ENCODE measurements around the gene CIC. TPM values are rescaled to one million over a fixed set of nuclear protein-coding genes. Genes with fewer than 3 reads are reported as not detected.
A peak's percentile ranks its signal among the peaks of the same experiment; 100 is the strongest.

CIC gene
- total RNA-seq, 1 experiment from 2014 or later = 75.5 TPM

DNA sequence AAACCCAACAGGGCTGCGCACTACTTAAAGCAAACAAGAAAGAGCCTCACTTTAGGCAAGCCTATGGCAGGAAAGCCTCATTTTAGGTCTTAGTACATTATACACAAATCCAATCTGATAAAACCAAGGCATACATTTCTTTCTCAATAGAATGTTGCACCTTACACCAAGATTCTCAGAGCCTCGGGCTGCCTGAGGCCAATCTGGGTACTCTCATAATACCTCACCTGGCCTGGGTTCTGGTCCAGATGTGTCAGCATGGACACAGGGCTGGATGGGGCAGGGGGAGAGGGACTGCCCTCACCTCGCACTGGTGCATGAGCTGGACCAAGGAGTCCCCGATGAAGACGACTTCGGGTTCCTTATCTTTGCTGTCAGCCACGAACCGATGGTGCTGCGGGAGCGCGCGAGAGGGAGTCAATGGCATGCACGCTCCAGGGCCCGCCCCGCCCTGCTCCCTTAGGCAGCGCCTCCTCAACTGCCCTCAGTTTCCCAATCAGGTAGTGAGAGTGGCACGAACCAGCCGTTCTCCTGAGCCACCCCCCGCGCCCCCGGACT, 32.7 kb downstream of the CIC start, which contains the start of gene PRR19:
Gene PRR19 (plus strand): TSS at position 487 of the 558 bp plus-strand sequence. CDS start 7,453 bp downstream, outside the sequence.
- DNase-seq = no peak
- BruUV-seq (replicated peaks) = TSS peak; percentile 76
- peaks cover 13% of the 10 kb centered on the region for H3K4me1 Mint-ChIP-seq (ENCODE audit: low read depth, unreplicated experiment)
- H3K27me3 Mint-ChIP-seq (ENCODE audit: unreplicated experiment) = no peaks in the 10 kb centered on the region
- H3K4me3 Mint-ChIP-seq (ENCODE audit: low read depth, unreplicated experiment) = peak within 1 kb of the TSS; percentile 97
- TF ChIP-seq, protein P1, sequence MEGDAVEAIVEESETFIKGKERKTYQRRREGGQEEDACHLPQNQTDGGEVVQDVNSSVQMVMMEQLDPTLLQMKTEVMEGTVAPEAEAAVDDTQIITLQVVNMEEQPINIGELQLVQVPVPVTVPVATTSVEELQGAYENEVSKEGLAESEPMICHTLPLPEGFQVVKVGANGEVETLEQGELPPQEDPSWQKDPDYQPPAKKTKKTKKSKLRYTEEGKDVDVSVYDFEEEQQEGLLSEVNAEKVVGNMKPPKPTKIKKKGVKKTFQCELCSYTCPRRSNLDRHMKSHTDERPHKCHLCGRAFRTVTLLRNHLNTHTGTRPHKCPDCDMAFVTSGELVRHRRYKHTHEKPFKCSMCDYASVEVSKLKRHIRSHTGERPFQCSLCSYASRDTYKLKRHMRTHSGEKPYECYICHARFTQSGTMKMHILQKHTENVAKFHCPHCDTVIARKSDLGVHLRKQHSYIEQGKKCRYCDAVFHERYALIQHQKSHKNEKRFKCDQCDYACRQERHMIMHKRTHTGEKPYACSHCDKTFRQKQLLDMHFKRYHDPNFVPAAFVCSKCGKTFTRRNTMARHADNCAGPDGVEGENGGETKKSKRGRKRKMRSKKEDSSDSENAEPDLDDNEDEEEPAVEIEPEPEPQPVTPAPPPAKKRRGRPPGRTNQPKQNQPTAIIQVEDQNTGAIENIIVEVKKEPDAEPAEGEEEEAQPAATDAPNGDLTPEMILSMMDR (IDR thresholded peaks at IDR 0.05; ENCODE audit: unreplicated experiment) = no peak
- H3K9me3 Mint-ChIP-seq (ENCODE audit: low read depth, unreplicated experiment) = no peaks in the 10 kb centered on the region
- peak within 1 kb of the TSS; percentile 79 for H3K27ac Mint-ChIP-seq (ENCODE audit: unreplicated experiment)
- H3K36me3 Mint-ChIP-seq (ENCODE audit: insufficient read depth, unreplicated experiment) = peaks cover 23% of the 10 kb centered on the region
- intact Hi-C loops (cut with micrococcal nuclease; ENCODE audit: unreplicated experiment) = no loop called here
- CTCF ChIA-PET = interaction anchor here (0.6 to 1.3 kb wide), 8 partner anchors 22 to 218 kb away, joined by 3 to 7 read pairs (median 4); partner anchors contain the start of gene GSK3A

DNA sequence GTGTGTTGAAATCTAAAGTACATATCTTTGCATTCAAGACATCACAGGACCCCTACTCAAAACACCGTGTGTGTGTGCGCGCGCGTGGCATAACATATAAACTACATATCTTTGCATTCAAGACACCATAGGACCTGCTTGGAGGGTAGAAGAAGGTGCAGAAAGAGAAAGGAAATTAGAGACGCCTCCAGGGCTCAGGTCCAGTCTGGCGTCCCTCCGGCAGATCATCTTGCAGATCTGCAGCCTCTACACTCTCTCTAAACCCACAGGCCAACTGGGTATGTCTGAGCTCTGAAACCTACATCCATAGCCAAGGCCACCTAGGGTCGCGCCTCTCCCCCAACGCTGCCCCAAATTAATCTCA, 34.0 kb downstream of the CIC start:
- Mint-ChIP-seq H3K9me3 (ENCODE audit: low read depth, unreplicated experiment) (no peaks in the 10 kb centered on the region), H3K36me3 (ENCODE audit: insufficient read depth, unreplicated experiment) (peaks cover 19% of the 10 kb centered on the region), H3K4me1 (ENCODE audit: low read depth, unreplicated experiment) (peaks cover 13% of the 10 kb centered on the region), H3K27me3 (ENCODE audit: unreplicated experiment) (no peaks in the 10 kb centered on the region), H3K4me3 (ENCODE audit: low read depth, unreplicated experiment) (peak overlapping the region; percentile 97), H3K27ac (ENCODE audit: unreplicated experiment) (peak overlapping the region; percentile 79)
- DNase-seq = no peak
- intact Hi-C loops (cut with micrococcal nuclease; ENCODE audit: unreplicated experiment) = no loop called here
- TF ChIP-seq, protein P1 (IDR thresholded peaks at IDR 0.05; ENCODE audit: unreplicated experiment) = no peak
- CTCF ChIA-PET = interaction anchor here (1.3 kb wide), 2 partner anchors 24 to 60 kb away, joined by 3 to 5 read pairs; partner anchors contain the start of gene GSK3A
- no TSS peak for BruUV-seq (replicated peaks)

DNA sequence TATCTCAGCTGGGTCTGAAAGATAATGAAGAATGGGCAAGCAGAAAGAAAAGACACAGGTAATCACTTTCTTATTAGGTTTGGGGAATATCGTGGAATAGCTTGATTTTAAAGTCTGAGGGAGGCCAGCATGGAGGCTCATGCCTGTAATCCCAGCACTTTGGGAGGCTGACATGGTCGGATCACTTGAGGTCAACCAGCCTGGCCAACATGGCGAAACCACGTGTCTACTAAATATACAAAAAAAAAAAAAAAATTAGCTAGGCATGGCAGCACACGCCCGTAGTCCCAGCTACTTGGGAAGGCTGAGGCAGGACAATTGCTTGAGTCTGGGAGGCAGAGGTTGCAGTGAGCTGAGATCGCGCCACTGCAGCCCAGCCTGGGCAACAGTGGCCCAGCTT, 34.8 kb downstream of the CIC start:
- TF ChIP-seq, protein P1 (IDR thresholded peaks at IDR 0.05; ENCODE audit: unreplicated experiment) = no peak
- Mint-ChIP-seq H3K36me3 (ENCODE audit: insufficient read depth, unreplicated experiment) (peaks cover 19% of the 10 kb centered on the region), H3K27ac (ENCODE audit: unreplicated experiment) (no peak overlapping the region), H3K4me3 (ENCODE audit: low read depth, unreplicated experiment) (no peak overlapping the region), H3K9me3 (ENCODE audit: low read depth, unreplicated experiment) (no peaks in the 10 kb centered on the region), H3K27me3 (ENCODE audit: unreplicated experiment) (no peaks in the 10 kb centered on the region), H3K4me1 (ENCODE audit: low read depth, unreplicated experiment) (peaks cover 13% of the 10 kb centered on the region)
- DNase-seq = no peak
- no TSS peak for BruUV-seq (replicated peaks)
- CTCF ChIA-PET = interaction anchor here (0.6 kb wide), 4 partner anchors 120 to 228 kb away, joined by 3 to 4 read pairs (median 3); partner anchors contain the start of gene ZNF574
- intact Hi-C loops (cut with micrococcal nuclease; ENCODE audit: unreplicated experiment) = no loop called here

DNA sequence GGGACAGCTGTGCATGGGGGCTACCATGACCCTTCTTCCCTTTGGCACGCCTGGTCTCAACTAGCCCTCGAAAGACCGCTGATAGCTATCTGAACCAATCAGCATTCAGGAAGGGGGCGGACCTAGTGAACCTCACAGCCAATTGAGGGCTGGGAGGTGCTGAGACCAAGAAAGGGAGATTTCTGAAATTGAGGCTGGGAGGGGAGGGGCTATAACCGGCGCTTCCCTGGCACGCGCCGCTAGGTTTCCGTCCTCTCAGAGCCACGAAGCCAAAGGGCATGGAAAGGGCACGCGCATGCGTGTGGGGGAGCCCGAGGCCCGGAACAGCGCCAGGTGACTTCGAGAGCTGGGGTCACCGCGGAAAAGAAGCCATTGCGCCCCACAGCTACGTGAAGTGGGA, 37.6 kb downstream of the CIC start:
- CTCF ChIA-PET = no interaction called here
- Mint-ChIP-seq H3K27ac (ENCODE audit: unreplicated experiment) (no peak overlapping the region), H3K4me1 (ENCODE audit: low read depth, unreplicated experiment) (peaks cover 13% of the 10 kb centered on the region), H3K9me3 (ENCODE audit: low read depth, unreplicated experiment) (no peaks in the 10 kb centered on the region), H3K4me3 (ENCODE audit: low read depth, unreplicated experiment) (no peak overlapping the region), H3K27me3 (ENCODE audit: unreplicated experiment) (peaks cover 12% of the 10 kb centered on the region), H3K36me3 (ENCODE audit: insufficient read depth, unreplicated experiment) (peaks cover 10% of the 10 kb centered on the region)
- TF ChIP-seq, protein P1 (IDR thresholded peaks at IDR 0.05; ENCODE audit: unreplicated experiment) = no peak
- intact Hi-C loops (cut with micrococcal nuclease; ENCODE audit: unreplicated experiment) = no loop called here
- no peak for DNase-seq
- BruUV-seq (replicated peaks) = no TSS peak

All from Calu3 (cell line).